Mesendoderm (in vitro differentiated cells): ENCODE results near the gene SAA4.
"Not testable (repeated sequence)": the region's sequence is repeated elsewhere in the genome, so short reads cannot be mapped to it uniquely, and the experiment has no call there.

ENCODE experiments used
- DNase-seq: peaks from one replicate; pipeline ENCODE4 v3.0.0; 2013
- H2AK5ac ChIP-seq: 2 replicates; pipeline ENCODE4 v1.6.1; 2013; ENCODE audit warnings: low read length, inconsistent platforms
- H2BK120ac ChIP-seq: 2 replicates; pipeline ENCODE4 v1.6.1; 2013; ENCODE audit warnings: low read depth, mild to moderate bottlenecking, low read length, moderate library complexity, mixed read lengths
- H2BK15ac ChIP-seq: replicated peaks from 2 replicates; pipeline ENCODE4 v1.6.1; 2013; ENCODE audit warnings: low read depth, mild to moderate bottlenecking, moderate library complexity
- H2BK5ac ChIP-seq: 2 replicates; pipeline ENCODE4 v1.6.1; 2013; ENCODE audit warnings: low read length, inconsistent platforms
- H3K18ac ChIP-seq: 2 replicates; pipeline ENCODE4 v1.6.1; 2013; ENCODE audit warnings: mild to moderate bottlenecking, low read length, mixed read lengths
- H3K23ac ChIP-seq: one replicate; pipeline ENCODE4 v1.6.1; 2013; ENCODE audit warnings: low read length
- H3K27ac ChIP-seq: 2 replicates; pipeline ENCODE4 v1.5.1; 2013; ENCODE audit warnings: low read depth, mild to moderate bottlenecking, inconsistent platforms, low read length, moderate library complexity
- H3K27me3 ChIP-seq: 2 replicates; pipeline ENCODE4 v1.6.1; 2013; ENCODE audit warnings: low read length, control low read depth, mild to moderate bottlenecking, inconsistent platforms; ENCODE audit not compliant: insufficient read depth, poor library complexity
- H3K36me3 ChIP-seq: 2 replicates; pipeline ENCODE4 v1.6.1; 2013; ENCODE audit warnings: low read length, inconsistent platforms; ENCODE audit not compliant: control insufficient read depth, insufficient read depth
- H3K4ac ChIP-seq: one replicate; pipeline ENCODE4 v1.6.1; 2013; ENCODE audit warnings: low read depth, mild to moderate bottlenecking, low read length, moderate library complexity
- H3K4me1 ChIP-seq: 2 replicates; pipeline ENCODE4 v1.6.1; 2013; ENCODE audit warnings: low read depth, low read length, inconsistent platforms; ENCODE audit not compliant: control insufficient read depth
- H3K4me2 ChIP-seq: 2 replicates; pipeline ENCODE4 v1.6.1; 2013; ENCODE audit warnings: low read length
- H3K4me3 ChIP-seq: 2 replicates; pipeline ENCODE4 v1.5.1; 2013; ENCODE audit warnings: mild to moderate bottlenecking, low read length
- H3K56ac ChIP-seq: one replicate; pipeline ENCODE4 v1.6.1; 2013; ENCODE audit warnings: low read length
- H3K79me1 ChIP-seq: 2 replicates; pipeline ENCODE4 v1.6.1; 2013; ENCODE audit warnings: low read length, inconsistent platforms
- H3K79me2 ChIP-seq: 2 replicates; pipeline ENCODE4 v1.6.1; 2013; ENCODE audit warnings: mild to moderate bottlenecking, low read length; ENCODE audit not compliant: control insufficient read depth, insufficient read depth
- H3K9ac ChIP-seq: 2 replicates; pipeline ENCODE4 v1.6.1; 2013; ENCODE audit warnings: low read length, inconsistent platforms
- H4K5ac ChIP-seq: one replicate; pipeline ENCODE4 v1.6.1; 2013; ENCODE audit warnings: low read length
- H4K8ac ChIP-seq: one replicate; pipeline ENCODE4 v1.6.1; 2013; ENCODE audit warnings: low read depth, mild to moderate bottlenecking, control low read depth, low read length, moderate library complexity
- WGBS: extraction: QIAGEN DNeasy Blood & Tissue Kit; methylation state at CpG from one replicate; pipeline ENCODE4 v1.1.7; 2013; ENCODE audit warnings: low lambda C conversion rate, missing lambda C conversion rate; ENCODE audit not compliant: insufficient coverage; ENCODE audit errors: extremely low coverage; 5-methylcytosine and 5-hydroxymethylcytosine counted together

The SAA4 gene

DNA sequence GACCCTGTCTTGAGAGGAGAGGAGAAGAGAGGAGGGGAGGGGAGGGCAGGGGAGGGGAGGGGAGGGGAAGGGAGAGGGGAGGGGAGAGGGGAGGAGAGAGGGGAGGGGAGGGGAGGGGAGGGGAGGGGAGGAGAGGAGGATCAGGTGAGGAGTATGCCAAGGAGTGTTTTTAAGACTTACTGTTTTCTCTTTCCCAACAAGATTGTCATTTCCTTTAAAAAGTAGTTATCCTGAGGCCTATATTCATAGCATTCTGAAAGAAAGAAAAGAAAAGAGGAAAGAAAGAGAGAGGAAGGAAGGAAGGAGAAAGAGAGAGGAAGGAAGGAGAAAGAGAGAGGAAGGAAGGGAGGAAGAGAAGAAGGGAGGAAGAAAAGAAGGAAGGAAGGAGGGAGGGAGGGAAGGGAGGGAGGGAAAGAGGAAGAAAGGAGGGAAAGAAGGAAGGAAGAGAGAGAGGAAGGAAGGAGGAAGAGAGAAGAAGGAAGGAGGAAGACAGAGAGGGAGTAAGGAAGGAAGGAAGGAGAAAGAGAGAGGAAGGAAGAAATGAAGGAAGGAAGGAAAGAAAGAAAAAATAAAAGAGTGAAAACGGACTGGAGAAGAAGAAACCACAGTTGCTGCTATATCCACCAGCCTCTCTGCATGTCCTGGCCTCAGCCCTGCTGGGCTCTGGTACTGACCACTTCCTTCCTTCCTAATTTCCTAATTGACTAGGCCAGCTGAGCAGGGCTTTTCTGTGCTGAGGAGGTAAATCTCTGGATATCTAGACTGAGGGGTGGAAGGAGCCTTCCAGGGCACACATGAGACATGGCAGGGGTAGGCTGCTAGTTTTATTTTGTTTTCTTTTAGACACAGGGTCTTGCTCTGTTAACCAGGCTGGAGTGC, 28.3 kb upstream of the SAA4 start:
- Histone ChIP-seq H3K27ac (no peak overlapping the region), H4K8ac (no peak overlapping the region), H3K36me3 (no peaks in the 10 kb centered on the region), H3K9ac (no peak overlapping the region), H3K4ac (no peak overlapping the region), H2BK5ac (no peak overlapping the region), H3K56ac (no peak overlapping the region), H3K79me2 (no peaks in the 10 kb centered on the region), H3K18ac (no peak overlapping the region), H3K23ac (no peak overlapping the region), H3K4me2 (no peak overlapping the region), H2BK15ac (no peak overlapping the region), H4K5ac (no peak overlapping the region), H3K79me1 (no peaks in the 10 kb centered on the region), H2AK5ac (no peak overlapping the region), H3K4me1 (no peaks in the 10 kb centered on the region), H2BK120ac (no peak overlapping the region), H3K27me3 (no peaks in the 10 kb centered on the region), H3K4me3 (no peak overlapping the region)
- WGBS, result no CpG with 5 or more reads among the region's 1 CpG
- no peak for DNase-seq

DNA sequence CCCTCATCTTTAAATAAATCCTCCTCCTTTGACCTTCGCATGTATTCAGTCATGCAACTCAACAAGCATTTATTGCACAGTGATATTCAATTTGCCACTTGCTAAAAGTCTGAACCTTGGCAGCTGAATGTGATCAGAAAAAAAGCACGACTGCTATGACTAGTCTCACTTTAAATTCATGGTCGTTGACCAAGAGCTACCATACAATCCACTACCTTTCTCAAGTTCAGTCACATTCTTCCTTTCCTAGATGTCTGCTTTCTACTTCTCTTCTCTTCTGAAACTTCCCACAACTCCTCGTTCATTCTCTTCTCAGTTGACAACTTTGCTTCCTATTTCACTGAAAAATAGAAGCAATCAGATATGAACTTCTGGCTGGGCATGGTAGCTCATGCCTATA, 27.4 kb upstream of the SAA4 start:
- Histone ChIP-seq H2BK15ac (no peak overlapping the region), H4K8ac (no peak overlapping the region), H2BK5ac (no peak overlapping the region), H3K79me2 (no peaks in the 10 kb centered on the region), H3K23ac (no peak overlapping the region), H3K27me3 (no peaks in the 10 kb centered on the region), H3K27ac (no peak overlapping the region), H3K4me2 (no peak overlapping the region), H3K4me3 (no peak overlapping the region), H3K36me3 (no peaks in the 10 kb centered on the region), H3K4ac (no peak overlapping the region), H3K9ac (no peak overlapping the region), H2AK5ac (no peak overlapping the region), H2BK120ac (no peak overlapping the region), H4K5ac (no peak overlapping the region), H3K4me1 (no peaks in the 10 kb centered on the region), H3K79me1 (no peaks in the 10 kb centered on the region), H3K56ac (no peak overlapping the region), H3K18ac (no peak overlapping the region)
- no peak for DNase-seq
- no CpG with 5 or more reads among the region's 4 CpGs for WGBS

DNA sequence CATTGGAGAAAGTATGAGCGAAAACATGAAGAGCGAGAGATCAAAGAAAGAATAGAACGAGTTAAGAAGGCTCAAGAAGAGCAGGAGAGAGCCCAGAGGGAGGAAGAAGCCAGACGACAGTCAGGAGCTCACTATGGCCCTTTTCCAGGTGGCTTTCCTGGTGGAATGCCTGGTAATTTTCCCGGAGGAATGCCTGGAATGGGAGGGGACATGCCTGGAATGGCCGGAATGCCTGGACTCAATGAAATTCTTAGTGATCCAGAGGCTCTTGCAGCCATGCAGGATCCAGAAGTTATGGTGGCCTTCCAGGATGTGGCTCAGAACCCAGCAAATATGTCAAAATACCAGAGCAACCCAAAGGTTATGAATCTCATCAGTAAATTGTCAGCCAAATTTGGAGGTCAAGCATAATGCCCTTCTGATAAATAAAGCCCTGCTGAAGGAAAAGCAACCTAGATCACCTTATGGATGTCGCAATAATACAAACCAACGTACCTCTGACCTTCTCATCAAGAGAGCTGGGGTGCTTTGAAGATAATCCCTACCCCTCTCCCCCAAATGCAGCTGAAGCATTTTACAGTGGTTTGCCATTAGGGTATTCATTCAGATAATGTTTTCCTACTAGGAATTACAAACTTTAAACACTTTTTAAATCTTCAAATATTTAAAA, 26.2 kb upstream of the SAA4 start:
- H4K5ac ChIP-seq, H3K56ac ChIP-seq, H3K23ac ChIP-seq, H2BK120ac ChIP-seq, H3K27me3 ChIP-seq, H3K4ac ChIP-seq, H3K4me2 ChIP-seq, H2AK5ac ChIP-seq, H3K4me1 ChIP-seq, H3K9ac ChIP-seq, H4K8ac ChIP-seq, H3K18ac ChIP-seq, H3K4me3 ChIP-seq, H2BK5ac ChIP-seq, H3K79me1 ChIP-seq, H3K27ac ChIP-seq, H2BK15ac ChIP-seq, H3K79me2 ChIP-seq, H3K36me3 ChIP-seq: not testable (repeated sequence)
- DNase-seq, result peak; percentile 85
- WGBS, result no CpG with 5 or more reads among the region's 8 CpGs

DNA sequence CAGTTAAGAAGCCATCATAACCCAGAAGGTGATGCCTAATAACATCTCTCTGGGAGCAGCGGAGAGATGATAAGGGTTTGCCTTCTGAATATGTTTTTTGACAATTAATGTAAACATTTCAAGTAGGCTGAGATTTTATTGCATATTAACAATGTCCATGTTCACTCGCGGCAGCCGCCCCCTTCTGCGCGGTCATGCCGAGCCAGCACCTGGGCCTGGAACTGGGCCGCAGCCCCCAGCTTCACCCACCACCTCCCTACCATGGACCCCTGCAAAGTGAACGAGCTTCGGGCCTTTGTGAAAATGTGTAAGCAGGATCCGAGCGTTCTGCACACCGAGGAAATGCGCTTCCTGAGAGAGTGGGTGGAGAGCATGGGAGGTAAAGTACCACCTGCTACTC, 25.1 kb upstream of the SAA4 start:
- Histone ChIP-seq H3K79me1 (no peaks in the 10 kb centered on the region), H3K4ac (no peak overlapping the region), H2BK15ac (no peak overlapping the region), H3K56ac (no peak overlapping the region), H3K79me2 (no peaks in the 10 kb centered on the region), H2AK5ac (no peak overlapping the region), H3K4me1 (no peaks in the 10 kb centered on the region), H4K8ac (no peak overlapping the region), H4K5ac (no peak overlapping the region), H2BK120ac (peak overlapping the region; percentile 65), H3K36me3 (no peaks in the 10 kb centered on the region), H3K4me3 (no peak overlapping the region), H3K27ac (no peak overlapping the region), H3K18ac (no peak overlapping the region), H3K4me2 (no peak overlapping the region), H3K27me3 (no peaks in the 10 kb centered on the region), H2BK5ac (no peak overlapping the region), H3K23ac (no peak overlapping the region), H3K9ac (no peak overlapping the region)
- no CpG with 5 or more reads among the region's 14 CpGs for WGBS
- DNase-seq, result no peak

DNA sequence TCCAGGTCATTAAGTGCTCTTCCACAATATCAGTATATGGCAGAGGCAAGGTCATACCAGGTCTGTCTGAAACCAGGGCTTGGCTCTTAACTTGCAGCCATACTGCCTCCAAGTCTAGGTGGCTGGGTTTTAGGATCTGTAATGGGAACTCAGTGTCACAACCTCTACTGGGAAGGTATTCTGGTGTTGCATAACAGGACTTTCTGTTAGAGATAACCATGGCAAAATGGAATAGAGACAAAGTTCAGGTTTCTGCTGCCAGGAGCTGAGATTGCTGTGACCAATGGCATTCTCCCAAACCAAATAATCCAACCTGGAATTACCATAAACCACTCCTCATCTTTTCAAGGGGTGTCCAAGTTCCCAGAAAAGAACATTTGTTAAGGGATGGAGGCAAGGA, 22.7 kb upstream of the SAA4 start:
- no peaks in the 10 kb centered on the region for H3K4me1 ChIP-seq
- H3K27ac ChIP-seq, result no peak overlapping the region
- H2BK15ac ChIP-seq, result no peak overlapping the region
- H4K8ac ChIP-seq, result no peak overlapping the region
- H3K56ac ChIP-seq, result no peak overlapping the region
- no peak overlapping the region for H3K4me2 ChIP-seq
- H3K4ac ChIP-seq, result no peak overlapping the region
- no peak overlapping the region for H3K23ac ChIP-seq
- no peaks in the 10 kb centered on the region for H3K36me3 ChIP-seq
- no peaks in the 10 kb centered on the region for H3K79me2 ChIP-seq
- no peak overlapping the region for H3K4me3 ChIP-seq
- H3K79me1 ChIP-seq, result no peaks in the 10 kb centered on the region
- no peak overlapping the region for H2BK5ac ChIP-seq
- H2AK5ac ChIP-seq, result no peak overlapping the region
- no peak overlapping the region for H3K18ac ChIP-seq
- H3K9ac ChIP-seq, result no peak overlapping the region
- DNase-seq, result no peak
- no peak overlapping the region for H4K5ac ChIP-seq
- H3K27me3 ChIP-seq, result no peaks in the 10 kb centered on the region
- no peak overlapping the region for H2BK120ac ChIP-seq
